ENCODE data around the gene ZNF580. TPM values are rescaled to one million over a fixed set of nuclear protein-coding genes. Genes with fewer than 3 reads are reported as not detected.

ZNF580 gene
- polyA plus RNA-seq, 3 donors: 33.3 to 39.6 (median 38.2) TPM

- no peak for DNase-seq (ENCODE audit: low read depth in 3 of 3, low spot score in 2 of 3)
Observed at GRCh38 chr19:55644191-55644833, 3.5 kb downstream of the ZNF580 start.

GRCh38 chr19:55644842-55645511 lies 4.2 kb downstream of the ZNF580 start:
- DNase-seq (ENCODE audit: low read depth in 3 of 3, low spot score in 2 of 3): no peak

GRCh38 chr19:55645512-55645881 lies 4.7 kb downstream of the ZNF580 start:
- DNase-seq (ENCODE audit: low read depth in 3 of 3, low spot score in 2 of 3): no peak

GRCh38 chr19:55646889-55647731 lies 6.3 kb downstream of the ZNF580 start:
- DNase-seq (ENCODE audit: low read depth in 3 of 3, low spot score in 2 of 3): no peak

GRCh38 chr19:55647732-55648584 lies 7.2 kb downstream of the ZNF580 start, which contains the start of gene CCDC106:
TSS of gene CCDC106 (plus strand) at chr19:55648212. CDS start at chr19:55649047, 835 bp downstream.
- no peak for DNase-seq (ENCODE audit: low read depth in 3 of 3, low spot score in 2 of 3)

GRCh38 chr19:55648585-55649267 lies 7.9 kb downstream of the ZNF580 start:
- no peak for DNase-seq (ENCODE audit: low read depth in 3 of 3, low spot score in 2 of 3)

- no peak for DNase-seq (ENCODE audit: low read depth in 3 of 3, low spot score in 2 of 3)
Observed at GRCh38 chr19:55649268-55650125, 8.7 kb downstream of the ZNF580 start.

- no peak for DNase-seq (ENCODE audit: low read depth in 3 of 3, low spot score in 2 of 3)
Observed at GRCh38 chr19:55650126-55650557, 9.3 kb downstream of the ZNF580 start.

- DNase-seq (ENCODE audit: low read depth in 3 of 3, low spot score in 2 of 3): no peak
Observed at GRCh38 chr19:55650602-55651230, 9.9 kb downstream of the ZNF580 start.

- DNase-seq (ENCODE audit: low read depth in 3 of 3, low spot score in 2 of 3): no peak
Observed at GRCh38 chr19:55651236-55651635, 10.4 kb downstream of the ZNF580 start.

- DNase-seq (ENCODE audit: low read depth in 3 of 3, low spot score in 2 of 3): no peak
Observed at GRCh38 chr19:55652311-55653128, 11.7 kb downstream of the ZNF580 start.

- peak; percentile 98 to 99 (median 98) for DNase-seq (ENCODE audit: low read depth in 3 of 3, low spot score in 2 of 3)
Observed at GRCh38 chr19:55653651-55654322, 13.0 kb downstream of the ZNF580 start.

- peak; percentile 98 to 100 (median 99) for DNase-seq (ENCODE audit: low read depth in 3 of 3, low spot score in 2 of 3)
Observed at GRCh38 chr19:55654323-55654867, 13.6 kb downstream of the ZNF580 start.

GRCh38 chr19:55654868-55655647 lies 14.3 kb downstream of the ZNF580 start, which contains the start of gene U2AF2:
TSS of gene U2AF2 (plus strand) at chr19:55655035. CDS start at chr19:55655105, 70 bp downstream.
- DNase-seq (ENCODE audit: low read depth in 3 of 3, low spot score in 2 of 3): no peak

- DNase-seq (ENCODE audit: low read depth in 3 of 3, low spot score in 2 of 3): no peak
Observed at GRCh38 chr19:55655648-55656040, 14.8 kb downstream of the ZNF580 start.

- no peak for DNase-seq (ENCODE audit: low read depth in 3 of 3, low spot score in 2 of 3)
Observed at GRCh38 chr19:55656552-55656951, 15.8 kb downstream of the ZNF580 start.
